Loucy (cell line): ENCODE results near the gene KLK13.

Experiments used
- H2AFZ ChIP-seq: fragments of 200-600 bp; sonication (generic); 2 replicates; pipeline ENCODE4 v1.6.0; 2016; ENCODE audit warnings: antibody characterized with exemption, mild to moderate bottlenecking, low read length, moderate library complexity
- H3F3A ChIP-seq: fragments of 200-600 bp; 2 replicates; pipeline ENCODE4 v1.6.0; 2016; ENCODE audit warnings: antibody characterized with exemption, low read depth, mild to moderate bottlenecking
- H3K27me3 ChIP-seq: fragments of 200-600 bp; sonication (generic); 2 replicates; pipeline ENCODE4 v1.6.1; 2014; ENCODE audit warnings: low read length, mild to moderate bottlenecking; ENCODE audit not compliant: insufficient read depth, poor library complexity, severe bottlenecking
- H3K36me3 ChIP-seq: fragments of 200-600 bp; sonication (generic); 2 replicates; pipeline ENCODE4 v1.6.1; 2016; ENCODE audit warnings: low read length; ENCODE audit not compliant: insufficient read depth
- H3K4me1 ChIP-seq: fragments of 200-600 bp; sonication (generic); 2 replicates; pipeline ENCODE4 v1.5.1; 2014; ENCODE audit warnings: low read length, mild to moderate bottlenecking; ENCODE audit not compliant: insufficient read depth, poor library complexity, severe bottlenecking
- H3K4me2 ChIP-seq: fragments of 200-600 bp; sonication (generic); 2 replicates; pipeline ENCODE4 v1.6.0; 2014; ENCODE audit warnings: antibody characterized with exemption, low read length, low read depth, mild to moderate bottlenecking; ENCODE audit not compliant: poor library complexity, severe bottlenecking
- H3K4me3 ChIP-seq: fragments of 200-600 bp; sonication (generic); 2 replicates; pipeline ENCODE4 v1.5.1; 2014; ENCODE audit warnings: low read length, mild to moderate bottlenecking, mixed read lengths; ENCODE audit not compliant: poor library complexity, severe bottlenecking
- H3K79me2 ChIP-seq: fragments of 200-600 bp; sonication (generic); 2 replicates; pipeline ENCODE4 v1.6.1; 2014; ENCODE audit warnings: low read length; ENCODE audit not compliant: insufficient read depth
- H3K9ac ChIP-seq: fragments of 200-600 bp; sonication (generic); 2 replicates; pipeline ENCODE4 v1.6.0; 2014; ENCODE audit warnings: mild to moderate bottlenecking, low read depth, low read length, moderate library complexity; ENCODE audit not compliant: poor library complexity, severe bottlenecking
- H3K9me2 ChIP-seq: fragments of 200-600 bp; sonication (generic); replicated peaks from 2 replicates; pipeline ENCODE4 v1.6.1; 2016; ENCODE audit warnings: low read depth, low read length, mixed read lengths
- H3K9me3 ChIP-seq: fragments of 200-600 bp; sonication (generic); 2 replicates; pipeline ENCODE4 v1.6.1; 2014; ENCODE audit warnings: mild to moderate bottlenecking, antibody characterized with exemption, low read length, low read depth; ENCODE audit not compliant: insufficient read depth
- H4K20me1 ChIP-seq: fragments of 200-600 bp; sonication (generic); 2 replicates; pipeline ENCODE4 v1.6.0; 2014; ENCODE audit warnings: antibody characterized with exemption, low read length, mild to moderate bottlenecking; ENCODE audit not compliant: insufficient read depth, poor library complexity, severe bottlenecking
- EZH2phosphoT487 ChIP-seq: fragments of 200-600 bp; IDR thresholded peaks from 2 replicates; pipeline ENCODE4 v1.6.1; 2018; ENCODE audit warnings: antibody characterized with exemption, mild to moderate bottlenecking, moderate library complexity, borderline replicate concordance
- TF ChIP-seq, protein P1 (sequence below): fragments of 200-600 bp; sonication (generic); conservative IDR thresholded peaks from 2 replicates; pipeline ENCODE4 v1.5.1; 2014; ENCODE audit warnings: mild to moderate bottlenecking, antibody characterized with exemption, low read length

Gene KLK13

DNA sequence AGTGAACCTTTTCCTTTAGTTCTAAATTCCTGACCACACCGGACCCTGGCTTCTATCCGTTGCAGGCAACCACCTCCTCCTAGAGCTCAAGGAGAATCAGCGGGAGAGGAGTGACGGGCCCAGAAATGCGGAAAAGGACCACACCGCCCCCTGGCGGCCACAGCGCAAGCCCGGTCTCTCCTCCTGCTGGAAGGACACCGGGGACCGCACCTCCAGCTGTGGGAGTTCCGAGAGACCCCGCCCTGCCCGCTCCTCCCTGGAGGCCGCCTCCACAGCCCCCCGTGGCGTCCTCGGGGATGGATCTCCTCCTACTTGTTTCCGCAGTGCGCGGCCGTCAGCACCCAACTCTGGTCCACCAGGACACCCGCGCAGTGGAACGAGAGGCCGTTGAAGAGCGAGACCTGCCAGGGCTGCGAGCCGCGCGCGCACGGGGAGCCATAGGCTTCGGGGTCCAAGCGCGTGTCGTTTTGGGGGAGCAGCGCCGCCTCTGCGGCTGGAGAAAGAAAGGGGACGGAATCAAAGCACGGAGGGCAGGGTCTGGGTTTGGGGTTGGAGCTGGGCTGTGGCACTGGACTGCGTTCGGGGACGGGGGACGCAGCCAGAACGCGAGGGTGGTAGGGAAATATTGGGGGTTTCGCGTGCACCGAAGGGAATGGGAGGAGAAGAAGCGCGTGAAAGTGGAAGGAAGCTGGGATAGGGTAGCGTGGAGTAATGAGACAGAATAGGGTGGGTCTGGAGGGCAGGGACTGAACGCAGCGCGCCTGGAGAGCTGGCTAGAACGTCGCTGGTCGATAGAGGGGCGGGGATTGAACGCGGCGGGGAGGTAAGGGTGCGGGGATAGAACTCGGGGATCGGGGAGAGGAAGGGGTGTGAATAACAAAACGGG is 47.9 kb downstream of the KLK13 start:
- H3F3A ChIP-seq: no peaks in the 10 kb centered on the region
- no peaks in the 10 kb centered on the region for H3K27me3 ChIP-seq
- no peaks in the 10 kb centered on the region for H3K9me3 ChIP-seq
- no peak overlapping the region for H2AFZ ChIP-seq
- no peaks in the 10 kb centered on the region for H4K20me1 ChIP-seq
- H3K4me3 ChIP-seq: no peak overlapping the region
- H3K36me3 ChIP-seq: no peaks in the 10 kb centered on the region
- TF ChIP-seq, protein P1, sequence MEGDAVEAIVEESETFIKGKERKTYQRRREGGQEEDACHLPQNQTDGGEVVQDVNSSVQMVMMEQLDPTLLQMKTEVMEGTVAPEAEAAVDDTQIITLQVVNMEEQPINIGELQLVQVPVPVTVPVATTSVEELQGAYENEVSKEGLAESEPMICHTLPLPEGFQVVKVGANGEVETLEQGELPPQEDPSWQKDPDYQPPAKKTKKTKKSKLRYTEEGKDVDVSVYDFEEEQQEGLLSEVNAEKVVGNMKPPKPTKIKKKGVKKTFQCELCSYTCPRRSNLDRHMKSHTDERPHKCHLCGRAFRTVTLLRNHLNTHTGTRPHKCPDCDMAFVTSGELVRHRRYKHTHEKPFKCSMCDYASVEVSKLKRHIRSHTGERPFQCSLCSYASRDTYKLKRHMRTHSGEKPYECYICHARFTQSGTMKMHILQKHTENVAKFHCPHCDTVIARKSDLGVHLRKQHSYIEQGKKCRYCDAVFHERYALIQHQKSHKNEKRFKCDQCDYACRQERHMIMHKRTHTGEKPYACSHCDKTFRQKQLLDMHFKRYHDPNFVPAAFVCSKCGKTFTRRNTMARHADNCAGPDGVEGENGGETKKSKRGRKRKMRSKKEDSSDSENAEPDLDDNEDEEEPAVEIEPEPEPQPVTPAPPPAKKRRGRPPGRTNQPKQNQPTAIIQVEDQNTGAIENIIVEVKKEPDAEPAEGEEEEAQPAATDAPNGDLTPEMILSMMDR: peak; percentile 68
- TF ChIP-seq EZH2phosphoT487: no peak
- H3K9me2 ChIP-seq: no peaks in the 10 kb centered on the region
- no peaks in the 10 kb centered on the region for H3K79me2 ChIP-seq
- no peaks in the 10 kb centered on the region for H3K4me1 ChIP-seq
- H3K4me2 ChIP-seq: no peak overlapping the region
- H3K9ac ChIP-seq: no peak overlapping the region

DNA sequence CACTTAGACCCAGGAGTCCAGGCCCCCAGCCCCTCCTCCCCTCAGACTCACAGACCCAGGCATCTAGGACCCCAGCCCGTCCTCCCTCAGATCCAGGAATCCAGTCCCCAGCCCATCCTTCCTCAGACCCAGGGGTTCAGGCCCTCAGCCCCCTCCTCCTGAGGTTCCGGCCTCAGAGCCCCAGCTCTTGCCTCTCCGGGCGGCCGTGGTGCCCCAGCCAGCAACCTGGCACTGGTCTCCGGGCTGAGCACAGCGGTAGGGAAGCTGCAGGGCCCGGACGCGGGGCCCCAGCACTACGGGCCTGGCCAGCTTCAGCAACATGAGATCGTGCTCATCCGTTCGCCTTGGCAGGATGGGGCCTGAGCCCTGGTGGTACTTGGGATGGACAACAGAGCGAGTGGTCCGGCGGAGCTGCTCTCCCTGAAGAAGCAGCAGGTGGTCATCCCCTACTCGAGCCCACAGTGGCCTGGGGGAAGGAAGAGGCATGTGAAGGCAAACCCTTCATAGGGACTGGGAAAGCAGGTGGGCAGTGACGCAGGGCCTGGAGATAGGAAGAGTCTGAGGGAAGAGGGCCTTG is 49.1 kb downstream of the KLK13 start:
- no peaks in the 10 kb centered on the region for H3K4me1 ChIP-seq

DNA sequence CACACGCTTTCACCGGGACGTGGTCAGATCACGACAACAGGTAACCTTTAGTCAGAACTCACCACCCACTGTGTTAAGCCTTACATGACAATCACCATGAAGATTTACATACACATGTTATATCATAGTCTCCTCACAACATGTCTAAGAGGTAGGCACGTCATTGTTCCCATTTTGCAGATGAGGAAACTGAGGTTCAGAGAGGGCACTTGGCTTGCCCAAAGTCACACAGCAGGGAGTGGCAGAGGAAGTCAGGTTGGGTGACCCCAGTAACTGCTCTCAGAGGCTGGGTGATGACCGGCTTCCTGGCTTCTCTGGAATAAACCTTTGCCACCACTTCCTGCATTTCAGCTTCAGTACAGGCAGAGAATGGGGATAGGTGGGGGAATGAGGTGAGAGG is 50.6 kb downstream of the KLK13 start:
- no peaks in the 10 kb centered on the region for H3F3A ChIP-seq
- no peaks in the 10 kb centered on the region for H3K79me2 ChIP-seq
- no peaks in the 10 kb centered on the region for H3K4me1 ChIP-seq
- H3K36me3 ChIP-seq: no peaks in the 10 kb centered on the region
- no peak overlapping the region for H3K4me2 ChIP-seq
- H3K27me3 ChIP-seq: no peaks in the 10 kb centered on the region
- no peak overlapping the region for H2AFZ ChIP-seq
- H3K9me3 ChIP-seq: no peaks in the 10 kb centered on the region
- H4K20me1 ChIP-seq: no peaks in the 10 kb centered on the region
- no peak overlapping the region for H3K9ac ChIP-seq
- TF ChIP-seq, protein P1: no peak
- TF ChIP-seq EZH2phosphoT487: no peak
- H3K4me3 ChIP-seq: no peak overlapping the region
- H3K9me2 ChIP-seq: no peaks in the 10 kb centered on the region

More for the DNA sequence above, 49.1 kb downstream of the KLK13 start:
- Histone ChIP-seq H3K79me2 (no peaks in the 10 kb centered on the region), H4K20me1 (no peaks in the 10 kb centered on the region), H2AFZ (no peak overlapping the region), H3K27me3 (no peaks in the 10 kb centered on the region), H3K4me3 (no peak overlapping the region), H3K9ac (no peak overlapping the region), H3K9me2 (no peaks in the 10 kb centered on the region), H3K4me2 (no peak overlapping the region), H3F3A (no peaks in the 10 kb centered on the region), H3K36me3 (no peaks in the 10 kb centered on the region), H3K9me3 (no peaks in the 10 kb centered on the region)
- TF ChIP-seq EZH2phosphoT487: no peak
- TF ChIP-seq, protein P1: no peak
